Measurements from ENCODE around the gene C3orf70. TPM values are rescaled to one million over a fixed set of nuclear protein-coding genes. Genes with fewer than 3 reads are reported as not detected.

Gene C3orf70
- total RNA-seq, 1 donor from 2014 or later, result 5.7 TPM

GRCh38 chr3:185151964-185152409 lies 873 bp downstream of the C3orf70 start:
- H3K27ac Mint-ChIP-seq (ENCODE audit: unreplicated experiment), result no peak overlapping the region
- DNase-seq (ENCODE audit: low read depth), result no peak

GRCh38 chr3:185151101-185151963 lies 1.5 kb downstream of the C3orf70 start:
- Histone ChIP-seq H3K79me2 (ENCODE audit: insufficient read depth, low read length) (no peaks in the 10 kb centered on the region), H3K9ac (ENCODE audit: low read length) (no peak overlapping the region), H3K4me2 (ENCODE audit: low read length) (peak overlapping the region; percentile 94), H4K20me1 (ENCODE audit: insufficient read depth, low read length) (no peaks in the 10 kb centered on the region), H2AFZ (ENCODE audit: low read depth, low read length) (no peak overlapping the region), H3K36me3 (ENCODE audit: insufficient read depth, low read length) (no peaks in the 10 kb centered on the region), H3K27ac (ENCODE audit: low read depth, low read length) (no peak overlapping the region), H3K27me3 (ENCODE audit: insufficient read depth, low read length) (peaks cover 11% of the 10 kb centered on the region), H3K9me3 (ENCODE audit: insufficient read depth, low read depth, low read length) (no peaks in the 10 kb centered on the region), H3K4me3 (ENCODE audit: insufficient read depth, low read depth, low read length) (peak overlapping the region; percentile 74), H3K4me1 (ENCODE audit: insufficient read depth, low read length) (peaks cover 5% of the 10 kb centered on the region)
- peaks cover 6% of the 10 kb centered on the region for H3K4me1 Mint-ChIP-seq (ENCODE audit: low read depth, unreplicated experiment)
- no peaks in the 10 kb centered on the region for H3K36me3 Mint-ChIP-seq (ENCODE audit: low read depth, unreplicated experiment)
- H3K4me3 Mint-ChIP-seq (ENCODE audit: unreplicated experiment), result peak overlapping the region; percentile 92
- no peak for TF ChIP-seq EZH2 (IDR thresholded peaks at IDR 0.05; ENCODE audit: insufficient read depth, low read length)
- TF ChIP-seq CTCF (IDR thresholded peaks at IDR 0.05; ENCODE audit: insufficient read depth, low read depth, low read length), result no peak
- no peaks in the 10 kb centered on the region for H3K9me3 Mint-ChIP-seq (ENCODE audit: unreplicated experiment)
- no peaks in the 10 kb centered on the region for H3K27me3 Mint-ChIP-seq (ENCODE audit: low read depth, unreplicated experiment)
- no peak for FAIRE-seq
- no peak for DNase-seq (ENCODE audit: low read depth)
- H3K27ac Mint-ChIP-seq (ENCODE audit: unreplicated experiment), result no peak overlapping the region

More at GRCh38 chr3:185151964-185152409, 873 bp downstream of the C3orf70 start:
- Histone ChIP-seq H4K20me1 (ENCODE audit: insufficient read depth, low read length) (no peaks in the 10 kb centered on the region), H3K4me1 (ENCODE audit: insufficient read depth, low read length) (peaks cover 5% of the 10 kb centered on the region), H3K4me3 (ENCODE audit: insufficient read depth, low read depth, low read length) (peak overlapping the region; percentile 74), H3K27ac (ENCODE audit: low read depth, low read length) (no peak overlapping the region), H3K4me2 (ENCODE audit: low read length) (peak overlapping the region; percentile 94), H3K9ac (ENCODE audit: low read length) (peak overlapping the region; percentile 77), H3K27me3 (ENCODE audit: insufficient read depth, low read length) (peaks cover 12% of the 10 kb centered on the region), H3K9me3 (ENCODE audit: insufficient read depth, low read depth, low read length) (no peaks in the 10 kb centered on the region), H2AFZ (ENCODE audit: low read depth, low read length) (peak overlapping the region; percentile 99), H3K36me3 (ENCODE audit: insufficient read depth, low read length) (no peaks in the 10 kb centered on the region), H3K79me2 (ENCODE audit: insufficient read depth, low read length) (no peaks in the 10 kb centered on the region)
- Mint-ChIP-seq H3K27me3 (ENCODE audit: low read depth, unreplicated experiment) (no peaks in the 10 kb centered on the region), H3K4me3 (ENCODE audit: unreplicated experiment) (peak overlapping the region; percentile 92), H3K36me3 (ENCODE audit: low read depth, unreplicated experiment) (no peaks in the 10 kb centered on the region), H3K4me1 (ENCODE audit: low read depth, unreplicated experiment) (peaks cover 6% of the 10 kb centered on the region), H3K9me3 (ENCODE audit: unreplicated experiment) (no peaks in the 10 kb centered on the region)
- TF ChIP-seq CTCF (IDR thresholded peaks at IDR 0.05; ENCODE audit: insufficient read depth, low read depth, low read length) (no peak), EZH2 (IDR thresholded peaks at IDR 0.05; ENCODE audit: insufficient read depth, low read length) (no peak)
- FAIRE-seq, result no peak

DNA sequence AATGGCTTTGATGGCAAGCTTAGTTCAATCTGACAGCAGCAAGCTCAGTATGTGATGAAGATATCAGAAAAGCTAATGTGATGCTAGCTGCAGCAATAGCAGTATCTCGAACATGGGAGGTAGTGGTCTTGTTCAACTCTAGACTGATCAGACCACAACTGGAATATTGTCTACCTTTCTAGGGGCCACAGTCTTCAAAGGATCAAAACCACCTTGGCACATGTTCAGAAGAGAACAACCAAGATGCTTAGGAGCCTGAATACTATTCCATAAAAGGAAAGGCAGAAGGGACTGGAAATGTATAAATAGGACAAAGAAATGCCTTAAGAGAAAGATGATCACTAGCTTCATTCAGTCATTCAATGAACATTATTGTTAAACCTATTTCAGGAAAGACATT lies 2.3 kb downstream of the C3orf70 start:
- Histone ChIP-seq H3K36me3 (ENCODE audit: insufficient read depth, low read length) (no peaks in the 10 kb centered on the region), H3K4me1 (ENCODE audit: insufficient read depth, low read length) (peaks cover 5% of the 10 kb centered on the region), H3K4me2 (ENCODE audit: low read length) (no peak overlapping the region), H4K20me1 (ENCODE audit: insufficient read depth, low read length) (no peaks in the 10 kb centered on the region), H3K79me2 (ENCODE audit: insufficient read depth, low read length) (no peaks in the 10 kb centered on the region), H3K9ac (ENCODE audit: low read length) (no peak overlapping the region), H2AFZ (ENCODE audit: low read depth, low read length) (no peak overlapping the region), H3K27me3 (ENCODE audit: insufficient read depth, low read length) (peaks cover 10% of the 10 kb centered on the region), H3K27ac (ENCODE audit: low read depth, low read length) (no peak overlapping the region), H3K9me3 (ENCODE audit: insufficient read depth, low read depth, low read length) (no peaks in the 10 kb centered on the region), H3K4me3 (ENCODE audit: insufficient read depth, low read depth, low read length) (no peak overlapping the region)
- H3K27me3 Mint-ChIP-seq (ENCODE audit: low read depth, unreplicated experiment), result no peaks in the 10 kb centered on the region
- H3K9me3 Mint-ChIP-seq (ENCODE audit: unreplicated experiment), result no peaks in the 10 kb centered on the region
- no peak for TF ChIP-seq CTCF (IDR thresholded peaks at IDR 0.05; ENCODE audit: insufficient read depth, low read depth, low read length)
- TF ChIP-seq EZH2 (IDR thresholded peaks at IDR 0.05; ENCODE audit: insufficient read depth, low read length), result no peak
- H3K4me1 Mint-ChIP-seq (ENCODE audit: low read depth, unreplicated experiment), result peaks cover 6% of the 10 kb centered on the region
- peak overlapping the region; percentile 92 for H3K4me3 Mint-ChIP-seq (ENCODE audit: unreplicated experiment)
- DNase-seq (ENCODE audit: low read depth) (no peak), FAIRE-seq (no peak)
- no peak overlapping the region for H3K27ac Mint-ChIP-seq (ENCODE audit: unreplicated experiment)
- H3K36me3 Mint-ChIP-seq (ENCODE audit: low read depth, unreplicated experiment), result no peaks in the 10 kb centered on the region
